BE2C (cell line): ENCODE data around the gene TCEANC.

Experiments
- DNase-seq: peaks from one replicate; pipeline ENCODE4 v3.0.0-alpha.2; 2020
- H3K27me3 ChIP-seq: fragments of 250-450 bp; sonication (Bioruptor Pico); 2 replicates; pipeline ENCODE4 v1.5.1; 2020; ENCODE audit warnings: mild to moderate bottlenecking
- H3K36me3 ChIP-seq: fragments of 250-450 bp; sonication (Bioruptor Pico); 2 replicates; pipeline ENCODE4 v1.5.1; 2020; ENCODE audit warnings: mild to moderate bottlenecking
- H3K4me1 ChIP-seq: fragments of 250-450 bp; sonication (Bioruptor Pico); 2 replicates; pipeline ENCODE4 v1.5.1; 2020
- H3K4me3 ChIP-seq: 2 replicates; pipeline ENCODE4 v1.5.1; 2011; ENCODE audit warnings: low read depth, low read length
- H3K9me3 ChIP-seq: fragments of 250-450 bp; sonication (Bioruptor Pico); 2 replicates; pipeline ENCODE4 v1.5.1; 2020
- TF ChIP-seq, protein P1 (sequence below): IDR thresholded peaks from 2 replicates; pipeline ENCODE4 v1.5.1; 2012; ENCODE audit warnings: mild to moderate bottlenecking, low read depth, low read length

TCEANC gene

GRCh38 chrX:13659063-13659462 is 6.1 kb downstream of the TCEANC start:
- H3K9me3 ChIP-seq, result no peaks in the 10 kb centered on the region
- no peaks in the 10 kb centered on the region for H3K36me3 ChIP-seq
- H3K27me3 ChIP-seq, result no peaks in the 10 kb centered on the region
- TF ChIP-seq, protein P1, sequence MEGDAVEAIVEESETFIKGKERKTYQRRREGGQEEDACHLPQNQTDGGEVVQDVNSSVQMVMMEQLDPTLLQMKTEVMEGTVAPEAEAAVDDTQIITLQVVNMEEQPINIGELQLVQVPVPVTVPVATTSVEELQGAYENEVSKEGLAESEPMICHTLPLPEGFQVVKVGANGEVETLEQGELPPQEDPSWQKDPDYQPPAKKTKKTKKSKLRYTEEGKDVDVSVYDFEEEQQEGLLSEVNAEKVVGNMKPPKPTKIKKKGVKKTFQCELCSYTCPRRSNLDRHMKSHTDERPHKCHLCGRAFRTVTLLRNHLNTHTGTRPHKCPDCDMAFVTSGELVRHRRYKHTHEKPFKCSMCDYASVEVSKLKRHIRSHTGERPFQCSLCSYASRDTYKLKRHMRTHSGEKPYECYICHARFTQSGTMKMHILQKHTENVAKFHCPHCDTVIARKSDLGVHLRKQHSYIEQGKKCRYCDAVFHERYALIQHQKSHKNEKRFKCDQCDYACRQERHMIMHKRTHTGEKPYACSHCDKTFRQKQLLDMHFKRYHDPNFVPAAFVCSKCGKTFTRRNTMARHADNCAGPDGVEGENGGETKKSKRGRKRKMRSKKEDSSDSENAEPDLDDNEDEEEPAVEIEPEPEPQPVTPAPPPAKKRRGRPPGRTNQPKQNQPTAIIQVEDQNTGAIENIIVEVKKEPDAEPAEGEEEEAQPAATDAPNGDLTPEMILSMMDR, result no peak
- DNase-seq, result no peak
- no peaks in the 10 kb centered on the region; the same call in 1 of the 2 replicates for H3K4me1 ChIP-seq
- H3K4me3 ChIP-seq, result no peak overlapping the region

DNA sequence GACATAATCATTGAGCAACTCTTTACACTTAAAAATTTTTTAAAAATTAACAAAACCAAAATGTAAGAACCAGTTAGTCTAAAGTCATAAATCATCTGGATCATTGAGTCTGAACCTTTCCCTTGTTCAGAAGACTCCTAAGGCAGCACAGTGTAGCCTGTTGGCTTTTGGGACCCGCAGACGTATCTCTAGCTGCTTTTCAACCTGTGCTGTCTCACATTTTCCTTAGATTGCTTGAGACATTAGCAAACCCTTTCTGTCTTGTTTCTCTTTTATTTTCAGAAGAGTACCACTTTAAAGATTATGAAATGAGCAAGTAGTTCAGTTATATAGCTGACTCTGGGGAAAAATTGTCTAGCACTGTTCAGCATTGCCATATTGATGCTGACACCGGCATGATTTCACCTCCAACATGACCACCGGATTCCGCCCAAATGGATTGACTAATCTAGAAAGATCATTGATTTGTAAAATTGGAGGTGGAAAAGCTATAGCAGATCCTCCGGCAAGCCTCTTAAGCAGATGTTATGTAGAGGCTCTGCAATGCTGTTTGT is 8.9 kb downstream of the TCEANC start:
- Histone ChIP-seq H3K4me1 (no peaks in the 10 kb centered on the region), H3K4me3 (no peak overlapping the region), H3K27me3 (no peaks in the 10 kb centered on the region)

DNA sequence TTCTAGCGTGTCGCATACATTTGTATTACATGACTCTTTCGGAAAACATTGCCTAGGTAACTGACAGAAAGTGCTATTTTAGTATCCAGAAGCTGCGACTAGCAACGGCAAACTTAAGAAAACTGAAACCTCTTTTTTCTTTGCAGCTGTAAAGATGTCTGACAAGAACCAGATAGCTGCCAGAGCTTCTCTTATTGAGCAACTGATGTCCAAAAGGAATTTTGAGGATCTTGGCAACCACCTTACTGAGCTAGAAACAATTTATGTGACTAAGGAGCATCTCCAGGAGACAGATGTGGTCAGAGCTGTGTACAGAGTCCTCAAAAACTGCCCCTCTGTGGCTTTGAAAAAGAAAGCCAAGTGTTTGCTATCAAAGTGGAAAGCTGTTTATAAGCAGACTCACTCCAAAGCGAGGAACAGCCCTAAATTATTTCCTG is 9.4 kb downstream of the TCEANC start:
- Histone ChIP-seq H3K9me3 (no peaks in the 10 kb centered on the region), H3K27me3 (no peaks in the 10 kb centered on the region), H3K4me1 (no peaks in the 10 kb centered on the region), H3K36me3 (no peaks in the 10 kb centered on the region), H3K4me3 (no peak overlapping the region)
- DNase-seq, result no peak
- TF ChIP-seq, protein P1, result no peak

More for the DNA sequence above, 8.9 kb downstream of the TCEANC start:
- DNase-seq, result no peak
- Histone ChIP-seq H3K36me3 (no peaks in the 10 kb centered on the region), H3K9me3 (no peaks in the 10 kb centered on the region)
- TF ChIP-seq, protein P1, result no peak

- TF ChIP-seq, protein P1, result no peak
- DNase-seq, result no peak
- no peak overlapping the region for H3K4me3 ChIP-seq
- no peaks in the 10 kb centered on the region for H3K9me3 ChIP-seq
- H3K4me1 ChIP-seq, result no peaks in the 10 kb centered on the region
- H3K27me3 ChIP-seq, result no peaks in the 10 kb centered on the region
- no peaks in the 10 kb centered on the region for H3K36me3 ChIP-seq
These were observed 11.1 kb downstream of the TCEANC start for GRCh38 chrX:13664020-13664419.

- H3K4me3 ChIP-seq, result no peak overlapping the region
- DNase-seq, result no peak
- no peaks in the 10 kb centered on the region for H3K4me1 ChIP-seq
- H3K36me3 ChIP-seq, result no peaks in the 10 kb centered on the region
- no peaks in the 10 kb centered on the region for H3K27me3 ChIP-seq
- TF ChIP-seq, protein P1, result no peak
- no peaks in the 10 kb centered on the region for H3K9me3 ChIP-seq
These were observed 13.9 kb downstream of the TCEANC start for GRCh38 chrX:13666836-13667235.

- Histone ChIP-seq H3K4me3 (no peak overlapping the region), H3K4me1 (no peaks in the 10 kb centered on the region), H3K36me3 (no peaks in the 10 kb centered on the region), H3K9me3 (no peaks in the 10 kb centered on the region), H3K27me3 (no peaks in the 10 kb centered on the region)
- no peak for DNase-seq
- TF ChIP-seq, protein P1, result no peak
These were observed 15.0 kb downstream of the TCEANC start for GRCh38 chrX:13667919-13668318.
